Limb (tissue), 2 donors: Measurements from ENCODE around the gene EXT2.

ENCODE experiments used
- DNase-seq, 2 donors: peaks; one replicate each; pipeline ENCODE4 v3.0.0-alpha.2; 2016; ENCODE audit errors: extremely low spot score in 2 of 2

EXT2 gene

GRCh38 chr11:44203270-44204043 lies 108.0 kb downstream of the EXT2 start:
- no peak for DNase-seq

- no peak for DNase-seq
These were observed 109.9 kb downstream of the EXT2 start for GRCh38 chr11:44205352-44205751.

- DNase-seq, result no peak
These were observed 110.4 kb downstream of the EXT2 start for GRCh38 chr11:44205836-44206235.

- DNase-seq, result no peak
These were observed 111.8 kb downstream of the EXT2 start for GRCh38 chr11:44207292-44207691.

- DNase-seq, result no peak
These were observed 113.6 kb downstream of the EXT2 start for GRCh38 chr11:44208976-44209603.

- DNase-seq, result no peak
These were observed 116.7 kb downstream of the EXT2 start for GRCh38 chr11:44212128-44212527.

GRCh38 chr11:44213148-44213547 lies 117.7 kb downstream of the EXT2 start:
- no peak for DNase-seq

- no peak for DNase-seq
These were observed 122.0 kb downstream of the EXT2 start for GRCh38 chr11:44217432-44217831.

- no peak for DNase-seq
These were observed 124.6 kb downstream of the EXT2 start for GRCh38 chr11:44219830-44220796.

GRCh38 chr11:44221456-44221855 lies 126.0 kb downstream of the EXT2 start:
- DNase-seq, result no peak

- no peak for DNase-seq
These were observed 126.5 kb downstream of the EXT2 start for GRCh38 chr11:44221992-44222391.

- no peak for DNase-seq
These were observed 127.8 kb downstream of the EXT2 start for GRCh38 chr11:44223238-44223637.

- DNase-seq, result no peak
These were observed 129.5 kb downstream of the EXT2 start for GRCh38 chr11:44224867-44225501.

- DNase-seq, result no peak
These were observed 131.0 kb downstream of the EXT2 start for GRCh38 chr11:44226490-44226889.

GRCh38 chr11:44226945-44227344 lies 131.5 kb downstream of the EXT2 start:
- DNase-seq, result no peak

GRCh38 chr11:44228379-44228778 lies 132.9 kb downstream of the EXT2 start:
- DNase-seq, result no peak

- no peak for DNase-seq
These were observed 133.6 kb downstream of the EXT2 start for GRCh38 chr11:44229098-44229497.

GRCh38 chr11:44229624-44230023 lies 134.1 kb downstream of the EXT2 start:
- no peak for DNase-seq

- peak; percentile 56 to 62 for DNase-seq
These were observed 140.3 kb downstream of the EXT2 start for GRCh38 chr11:44235765-44236201.

GRCh38 chr11:44236296-44236695 lies 140.8 kb downstream of the EXT2 start:
- DNase-seq, result no peak

- DNase-seq, result no peak
These were observed 141.7 kb downstream of the EXT2 start for GRCh38 chr11:44237156-44237555.
